ENCODE data around the gene TDRD1. TPM values are rescaled to one million over a fixed set of nuclear protein-coding genes. Genes with fewer than 3 reads are reported as not detected.

TDRD1 gene
- total RNA-seq, 4 donors from 2014 or later, result 1.7 TPM; not detected in 3

Small RNAs within 50 kb of the gene (small RNA-seq; reads per million reads assigned to genes)
- gene RF02277, result 0 reads per million in 2 donors

Other genes with a start within 250 kb of the TDRD1 start
- 1 to 10 TPM in 3 of 4 donors, not detected in 1; 3.1 to 8.0 (median 4.6) TPM for gene ADRB1, start 135.5 kb upstream of the TDRD1 start, total RNA-seq
- gene CCDC186, start 5.2 kb upstream of the TDRD1 start, total RNA-seq, result 10 to 100 TPM; 30.5 to 68.0 (median 50.9) TPM
- 10 to 100 TPM in 2 of 4 donors, 1 to 10 TPM in 2; 5.0 to 20.8 (median 11.3) TPM for gene VWA2, start 59.9 kb downstream of the TDRD1 start, total RNA-seq
- gene AFAP1L2, start 225.1 kb downstream of the TDRD1 start, total RNA-seq, result 10 to 100 TPM in 2 of 4 donors, 1 to 10 TPM in 2; 6.5 to 35.5 (median 12.9) TPM